ENCODE measurements around the gene TRIP13.
"Not testable (repeated sequence)": the region's sequence is repeated elsewhere in the genome, so short reads cannot be mapped to it uniquely, and the experiment has no call there.

Gene TRIP13

DNA sequence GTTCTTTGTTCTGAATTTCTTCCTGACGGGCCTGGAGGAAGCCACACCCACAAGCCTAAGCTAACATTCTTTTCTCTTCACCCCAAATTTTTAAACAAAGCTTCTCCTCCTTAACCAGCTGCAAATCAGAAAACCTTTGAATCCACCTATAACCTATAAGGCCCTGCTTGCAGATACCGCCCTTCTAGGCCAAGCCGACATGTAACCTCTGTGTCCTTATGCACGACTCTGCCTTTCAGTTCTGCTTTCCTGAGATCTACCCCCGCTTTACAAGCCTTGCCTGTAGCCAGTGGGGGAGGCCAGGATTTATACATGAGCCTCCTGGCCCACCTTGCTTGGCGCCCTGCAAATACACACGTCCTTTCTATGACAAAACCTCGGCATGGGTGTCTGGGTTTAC lies 19.4 kb upstream of the TRIP13 start:
- no peak for DNase-seq

DNA sequence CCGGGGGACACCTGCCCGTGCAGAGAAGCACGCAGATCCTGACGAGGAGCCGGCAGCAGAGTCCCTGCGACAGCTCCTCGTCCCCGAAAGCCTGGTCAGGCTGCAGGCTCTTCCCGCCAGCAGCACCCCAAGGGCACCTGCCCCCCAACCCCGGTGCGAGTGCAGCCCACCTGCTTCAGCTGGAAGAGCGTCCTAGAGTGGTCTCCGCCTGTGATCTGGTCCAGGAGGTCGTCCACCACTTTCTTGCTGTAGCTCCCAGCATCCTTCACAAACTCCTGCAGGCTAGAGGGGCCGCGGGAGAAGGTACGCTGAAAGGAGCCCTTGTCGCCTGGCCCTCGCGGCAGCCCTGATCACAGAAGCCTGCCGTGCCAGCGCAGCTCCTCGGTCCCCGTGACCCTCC lies 16.8 kb upstream of the TRIP13 start:
- DNase-seq = no peak

DNA sequence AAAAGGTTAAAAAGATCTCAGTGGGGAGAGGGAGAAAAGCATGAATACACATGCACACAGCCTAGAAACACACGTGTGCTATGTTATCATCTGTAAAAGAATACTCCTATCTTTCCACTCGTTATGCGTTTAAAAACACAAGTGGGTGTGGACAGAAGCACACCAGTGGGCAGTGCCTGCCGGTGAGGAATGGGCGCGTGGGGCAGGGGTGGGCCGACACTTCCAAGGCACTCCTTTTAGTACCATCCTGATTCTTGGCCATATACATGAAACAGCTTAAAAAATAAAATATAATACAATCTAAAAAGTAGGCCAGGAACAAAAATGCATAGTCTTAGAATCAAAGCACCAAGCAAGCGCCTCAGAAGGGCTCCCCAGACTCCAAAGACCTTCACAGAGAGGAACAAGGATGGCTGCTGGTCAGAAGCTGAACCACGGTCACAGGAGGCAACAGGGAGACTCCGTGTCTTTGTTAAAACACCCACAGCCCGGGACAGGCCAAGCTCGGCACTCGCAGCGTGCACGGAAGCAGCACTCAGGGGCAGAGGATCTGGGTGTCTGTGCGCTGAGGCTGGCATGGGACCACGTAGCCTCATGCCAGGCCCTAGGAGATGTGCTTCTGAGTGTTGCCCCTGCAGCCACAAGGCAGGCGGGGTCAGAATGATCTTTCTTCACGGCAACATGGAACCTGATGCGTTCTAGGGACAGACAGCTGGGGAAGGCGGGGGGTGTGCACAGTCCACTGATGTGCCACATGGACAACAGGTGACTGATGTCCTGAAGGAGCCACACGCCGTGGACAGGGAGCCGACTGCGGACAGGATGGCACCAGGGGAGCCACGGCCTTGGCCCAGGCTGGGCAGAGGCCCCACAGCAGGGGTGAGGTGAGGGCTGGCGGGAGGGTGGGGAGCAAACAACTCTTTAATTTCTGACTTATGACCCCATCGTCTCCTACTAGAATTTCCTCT lies 16.0 kb upstream of the TRIP13 start:
- no peak for DNase-seq

DNA sequence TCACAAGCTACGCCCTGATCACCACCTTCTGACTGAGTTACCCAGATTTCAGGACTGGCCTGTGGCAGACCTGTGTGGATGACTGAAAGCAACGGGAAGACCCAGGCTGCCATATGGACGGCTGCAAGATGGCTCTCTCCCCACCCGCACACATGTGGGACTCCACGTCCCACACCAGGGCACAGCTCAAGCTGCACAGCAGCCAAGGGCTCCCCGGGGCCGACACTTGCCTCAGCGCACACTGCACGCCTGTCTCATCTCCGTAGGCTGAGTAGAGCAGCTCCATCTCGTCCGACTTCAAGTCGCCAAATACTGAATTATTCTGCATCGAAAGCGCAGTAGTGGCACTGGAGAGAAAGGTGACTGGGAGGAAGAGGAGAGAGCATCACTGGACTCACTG lies 14.6 kb upstream of the TRIP13 start:
- DNase-seq = no peak

DNA sequence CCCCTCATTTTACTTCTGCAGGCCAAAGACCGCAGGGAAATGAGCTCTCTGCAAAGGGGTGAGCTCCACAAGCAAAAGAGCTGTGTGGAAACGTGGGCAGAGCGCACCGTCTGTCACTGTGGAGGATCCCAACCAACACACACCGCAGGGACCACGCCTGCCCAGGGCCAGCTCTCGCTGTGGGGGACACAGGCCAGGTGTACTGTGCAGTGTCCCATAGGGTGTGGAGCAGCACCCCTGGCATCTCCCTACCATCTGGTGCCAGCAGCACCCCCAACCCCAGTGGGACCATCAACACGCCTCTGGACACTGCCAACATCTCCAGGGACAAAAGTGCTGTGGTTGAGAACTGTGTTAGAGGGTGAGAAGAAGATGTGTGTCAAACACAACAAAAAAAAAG lies 14.0 kb upstream of the TRIP13 start:
- DNase-seq = not testable (repeated sequence)

DNA sequence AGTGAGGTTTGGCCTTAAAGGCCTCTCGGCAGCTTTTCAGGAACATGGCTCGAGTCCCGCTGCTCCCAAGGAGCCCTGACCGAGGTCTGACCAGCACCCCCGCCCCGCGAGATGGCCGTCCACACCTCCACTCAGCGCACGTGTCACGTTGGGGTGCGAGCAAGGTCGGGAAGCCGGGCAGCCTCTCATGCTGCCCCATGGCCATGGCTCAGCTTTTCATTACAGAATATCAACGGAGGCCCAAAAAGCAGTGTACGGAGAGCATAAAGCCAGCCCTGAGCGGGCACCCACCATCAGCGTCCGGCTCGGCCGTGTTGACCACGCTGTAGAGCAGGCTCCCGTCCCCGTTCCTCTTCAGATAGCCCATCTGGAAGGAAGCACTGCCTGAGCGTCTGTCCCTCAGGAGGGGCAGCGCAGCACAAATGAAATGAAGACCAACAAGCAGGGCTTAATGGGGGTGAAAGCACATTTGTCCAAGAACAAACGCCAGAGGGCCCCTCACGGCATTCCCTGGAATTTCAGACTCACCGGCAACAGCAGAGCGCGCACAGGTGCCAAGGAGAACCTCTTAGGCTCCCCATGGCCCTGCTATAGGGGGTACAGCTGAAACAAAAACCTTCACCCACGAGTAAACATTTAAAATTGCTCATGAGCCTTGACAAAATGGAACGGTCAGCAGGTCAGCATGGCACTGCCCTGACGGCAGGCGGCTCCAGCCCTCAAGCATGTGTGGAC lies 11.7 kb upstream of the TRIP13 start:
- no peak for DNase-seq

DNA sequence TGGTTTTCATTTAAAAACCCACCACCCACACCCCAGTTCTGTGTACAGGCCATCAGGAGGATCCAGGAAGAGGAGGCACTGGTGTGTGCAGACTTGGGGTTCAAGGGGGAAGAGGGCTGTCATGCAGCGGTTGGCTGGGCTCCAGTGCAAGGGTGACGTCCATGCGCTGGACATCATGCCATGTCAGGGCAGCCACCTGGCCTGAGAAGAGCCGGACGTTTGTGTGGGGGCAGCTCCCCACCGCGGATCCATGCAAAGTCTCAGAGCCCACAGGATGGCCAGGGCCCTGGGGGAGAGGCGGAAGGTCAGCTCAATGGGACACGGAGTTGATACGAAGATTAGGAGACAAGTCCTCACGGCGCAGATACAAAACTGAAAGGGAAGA lies 11.1 kb upstream of the TRIP13 start:
- no peak for DNase-seq

DNA sequence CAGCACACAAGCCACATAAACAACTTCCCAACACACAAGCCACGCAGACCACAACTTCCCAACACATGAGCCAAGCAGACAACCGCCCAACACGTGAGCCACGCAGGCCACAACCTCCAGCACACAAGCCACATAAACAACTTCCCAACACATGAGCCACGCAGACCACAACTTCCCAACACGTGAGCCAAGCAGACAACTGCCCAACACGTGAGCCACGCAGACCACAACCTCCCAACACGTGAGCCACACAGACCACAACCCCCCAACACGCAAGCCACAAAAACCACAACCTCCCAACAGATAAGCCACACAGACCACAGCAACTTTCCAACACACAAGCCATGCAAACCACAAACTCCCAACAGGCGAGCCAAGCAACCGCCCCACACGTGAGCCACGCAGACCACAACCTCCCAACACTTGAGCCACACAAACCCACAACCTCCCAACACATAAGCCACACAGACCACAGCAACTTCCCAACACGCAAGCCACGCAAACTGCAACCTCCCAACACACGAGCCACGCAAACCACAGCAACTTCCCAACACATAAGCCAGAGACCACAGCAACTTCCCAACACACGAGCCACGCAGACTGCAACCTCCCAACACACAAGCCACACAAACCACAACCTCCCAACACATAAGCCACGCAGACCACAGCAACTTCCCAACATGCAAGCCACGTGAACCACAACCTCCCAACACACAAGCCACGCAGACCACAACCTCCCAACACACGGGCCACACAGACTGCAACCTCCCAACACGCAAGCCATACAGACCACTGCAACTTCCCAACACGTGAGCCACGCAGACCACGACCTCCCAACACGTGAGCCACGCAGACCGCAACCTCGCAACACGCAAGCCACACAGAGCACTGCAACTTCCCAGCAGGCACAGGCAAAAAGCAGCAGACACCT lies 10.2 kb upstream of the TRIP13 start:
- no peak for DNase-seq

DNA sequence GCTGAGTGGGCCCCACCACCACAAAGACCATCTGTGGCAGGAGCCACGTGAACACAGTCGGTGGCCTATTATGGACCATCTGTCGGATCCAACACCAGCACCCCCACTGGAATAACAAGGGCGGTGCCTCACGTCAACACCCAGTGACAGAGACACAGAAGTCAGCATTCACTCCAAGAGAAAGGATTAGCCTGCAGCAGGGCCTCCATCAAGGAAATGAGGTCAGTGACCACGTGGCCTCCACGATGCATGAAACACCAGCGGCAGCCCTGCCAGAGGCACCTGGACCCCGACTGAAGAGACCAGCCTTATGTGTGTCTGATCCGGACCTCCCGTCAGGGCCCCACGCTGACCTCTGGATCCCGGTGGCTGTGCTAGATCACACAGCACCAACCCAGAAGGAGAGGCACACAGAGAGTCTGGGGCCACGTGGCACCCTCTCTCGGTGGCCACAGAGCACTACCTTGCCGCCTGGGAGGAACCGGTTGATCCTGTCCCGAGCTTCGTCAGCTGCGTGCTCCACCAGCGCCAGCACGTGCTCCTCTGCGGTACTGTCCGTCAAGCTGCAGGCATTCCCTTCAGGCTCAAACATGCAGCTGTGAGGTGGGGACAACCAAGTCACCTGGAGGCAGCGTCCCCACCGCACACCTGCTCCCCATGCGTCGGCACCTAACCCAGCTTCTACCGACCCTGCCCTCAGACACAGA lies 9.1 kb upstream of the TRIP13 start:
- no peak for DNase-seq

DNA sequence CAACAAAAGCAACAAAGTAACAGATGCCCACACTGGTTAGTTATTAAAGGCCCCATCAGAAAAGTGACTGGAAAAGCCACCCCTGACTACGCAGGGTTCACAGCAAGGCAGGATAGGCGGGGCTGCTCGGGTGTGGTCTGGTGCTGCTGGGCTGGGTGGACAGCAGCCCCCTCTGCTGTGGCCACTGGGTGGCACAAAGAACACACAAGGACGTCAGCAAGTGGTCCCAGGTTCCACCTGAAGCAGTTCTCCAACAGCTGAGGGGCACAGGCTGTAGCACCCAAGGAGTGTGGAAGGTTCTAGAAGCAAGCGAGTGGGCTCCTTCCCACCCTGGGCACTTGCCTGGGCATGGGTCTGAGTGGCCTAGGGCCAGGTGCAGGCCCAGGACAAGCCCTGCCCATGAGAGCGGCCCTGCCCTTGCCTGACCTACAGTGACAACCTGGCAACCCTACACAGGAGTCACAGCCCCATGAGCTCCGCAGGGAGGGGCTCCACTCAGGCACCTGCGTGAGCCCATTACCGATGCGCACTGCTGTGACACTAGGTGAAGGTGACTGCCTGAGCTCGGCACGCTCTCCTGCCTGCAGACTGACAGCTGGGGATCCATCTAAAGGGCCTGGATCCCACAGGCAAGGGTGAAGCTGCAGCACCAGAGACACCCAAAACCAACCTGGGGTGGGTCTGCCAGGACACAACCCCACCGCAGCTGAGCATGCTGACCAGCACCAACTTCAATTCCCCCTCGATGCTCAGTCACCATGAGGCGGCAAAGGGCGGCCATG lies 8.1 kb upstream of the TRIP13 start:
- DNase-seq = no peak

DNA sequence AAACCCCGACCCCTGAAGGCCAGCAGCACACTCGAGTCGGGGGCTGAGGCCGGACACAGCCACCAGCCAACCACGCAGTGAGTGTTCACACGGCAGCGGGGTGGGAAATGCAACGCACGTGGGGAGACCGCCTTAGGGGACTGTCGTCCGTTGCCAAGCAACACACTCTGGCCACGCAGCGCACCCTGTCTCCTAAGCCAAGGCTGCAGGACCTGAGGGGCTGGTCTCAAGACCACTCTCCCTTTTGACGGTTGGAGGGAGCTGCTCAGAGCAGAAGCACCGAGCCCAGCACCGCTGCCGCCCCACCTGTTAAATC lies 7.6 kb upstream of the TRIP13 start:
- DNase-seq = no peak

DNA sequence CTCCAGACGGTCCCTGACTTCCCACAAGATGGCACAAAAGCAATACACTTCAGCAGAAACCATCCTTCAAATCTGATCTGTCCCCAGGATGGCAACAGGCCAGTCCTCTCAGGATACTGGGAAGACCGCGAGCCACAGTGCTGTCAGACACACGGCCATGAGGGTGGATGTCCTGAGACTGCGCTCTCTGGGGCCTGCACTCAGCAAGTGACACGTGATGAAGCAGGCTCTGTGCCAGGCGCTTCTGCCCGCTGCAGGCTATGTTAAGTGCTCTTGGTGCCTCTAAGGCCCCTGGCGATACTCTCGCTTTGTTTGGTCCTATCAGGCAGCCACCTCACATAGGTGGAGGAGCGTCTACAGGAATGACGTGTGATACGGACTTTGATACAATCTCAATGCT lies 7.2 kb upstream of the TRIP13 start:
- peak; percentile 94 for DNase-seq

DNA sequence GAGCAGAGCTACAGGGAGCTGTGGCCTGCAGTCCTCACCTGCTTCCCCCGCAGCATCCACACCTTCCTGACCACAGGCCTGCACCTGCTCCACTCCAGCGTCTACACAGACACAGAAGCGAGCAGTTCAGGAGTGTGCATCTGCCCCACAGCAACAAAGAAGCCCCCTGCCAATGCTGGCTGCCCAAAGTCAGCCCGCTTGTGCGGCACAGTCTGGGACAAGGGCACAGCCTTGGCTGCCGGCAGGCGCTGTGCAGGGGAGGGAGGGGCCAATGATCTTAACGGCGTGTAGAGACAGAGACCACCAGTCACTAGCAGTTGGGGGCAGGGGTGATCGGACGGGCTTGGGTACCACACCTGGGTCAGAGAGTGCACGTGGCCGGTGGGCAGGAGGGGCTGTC lies 6.6 kb upstream of the TRIP13 start:
- DNase-seq = no peak

DNA sequence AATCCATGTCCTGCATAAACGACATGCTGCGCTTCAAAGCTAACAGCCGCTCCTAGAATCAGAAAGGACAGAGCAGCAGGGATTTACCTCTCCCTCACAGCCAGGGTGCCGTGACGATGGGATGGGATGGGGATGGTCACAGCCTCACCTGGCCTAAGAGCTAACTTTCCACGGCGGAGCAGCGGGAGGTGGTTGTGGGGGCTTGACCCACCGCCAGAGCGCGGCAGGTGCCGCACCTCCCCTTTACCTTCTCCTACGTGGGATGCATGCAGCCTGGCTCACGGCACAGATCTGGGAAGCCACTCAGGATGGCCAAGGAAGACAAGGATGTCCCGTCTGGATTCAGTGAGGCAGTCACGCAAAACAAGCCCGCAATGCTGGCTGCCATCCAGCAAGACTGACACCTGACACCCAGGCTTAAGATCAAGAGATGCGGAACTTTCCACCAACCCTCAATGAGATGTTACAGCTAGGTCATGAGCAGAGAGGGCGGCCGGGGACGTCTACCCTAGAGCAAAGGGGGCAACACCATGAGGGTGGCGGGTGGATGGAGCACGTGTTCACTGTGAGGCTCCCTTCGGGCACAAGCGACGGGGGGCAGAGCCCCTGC lies 5.9 kb upstream of the TRIP13 start:
- peak; percentile 17 for DNase-seq

DNA sequence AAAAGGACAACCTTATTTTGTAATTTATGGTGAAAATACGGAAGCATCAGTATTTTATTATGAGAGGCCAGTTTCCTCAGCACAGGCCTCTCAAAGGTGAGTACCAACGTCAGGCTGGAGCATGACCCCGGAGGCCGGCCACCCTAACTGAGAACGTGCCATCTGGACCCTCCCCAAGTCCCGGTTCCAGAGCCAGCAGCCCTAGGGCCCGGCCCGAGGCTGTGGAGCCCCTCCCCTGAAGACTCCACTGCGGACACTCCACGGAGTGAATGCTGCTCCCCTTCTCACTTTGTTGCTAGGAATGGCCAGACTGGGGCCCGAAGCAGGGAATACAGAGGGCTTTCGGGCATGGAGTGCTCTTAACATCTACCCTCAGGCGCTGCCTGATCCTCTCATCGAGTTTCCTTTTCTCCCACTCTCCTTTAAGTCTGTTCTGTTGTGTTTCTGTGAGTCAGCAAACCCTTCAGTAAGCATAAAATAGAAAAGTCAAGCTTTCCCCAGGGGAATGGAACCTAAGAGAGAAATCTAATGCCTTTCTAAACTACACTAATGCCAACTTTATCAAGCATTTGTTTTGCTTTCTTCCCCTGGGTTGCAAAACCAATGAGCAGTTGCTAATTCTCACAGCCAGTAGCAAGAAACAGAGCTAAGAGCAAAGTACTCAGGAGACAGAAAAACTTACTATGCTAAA lies 4.6 kb upstream of the TRIP13 start:
- DNase-seq = no peak

DNA sequence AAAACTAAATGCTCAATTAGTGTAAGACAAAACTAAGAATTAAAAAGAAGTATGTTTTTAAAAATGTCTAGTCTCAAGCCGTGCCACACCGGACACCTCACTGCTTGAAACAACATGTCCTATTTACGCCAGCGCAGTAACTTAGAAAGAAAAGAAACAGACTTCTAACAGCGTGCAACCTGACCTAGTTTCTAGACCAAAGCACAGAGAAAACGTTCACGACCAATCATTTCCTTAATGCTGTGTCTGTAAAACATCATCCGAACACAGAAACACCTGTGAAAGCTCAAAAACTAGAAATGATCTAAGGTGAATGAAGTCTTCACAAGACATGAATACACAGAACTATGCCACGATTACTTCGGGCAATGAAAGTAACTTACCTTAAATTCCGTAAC lies 4.0 kb upstream of the TRIP13 start:
- DNase-seq = no peak

DNA sequence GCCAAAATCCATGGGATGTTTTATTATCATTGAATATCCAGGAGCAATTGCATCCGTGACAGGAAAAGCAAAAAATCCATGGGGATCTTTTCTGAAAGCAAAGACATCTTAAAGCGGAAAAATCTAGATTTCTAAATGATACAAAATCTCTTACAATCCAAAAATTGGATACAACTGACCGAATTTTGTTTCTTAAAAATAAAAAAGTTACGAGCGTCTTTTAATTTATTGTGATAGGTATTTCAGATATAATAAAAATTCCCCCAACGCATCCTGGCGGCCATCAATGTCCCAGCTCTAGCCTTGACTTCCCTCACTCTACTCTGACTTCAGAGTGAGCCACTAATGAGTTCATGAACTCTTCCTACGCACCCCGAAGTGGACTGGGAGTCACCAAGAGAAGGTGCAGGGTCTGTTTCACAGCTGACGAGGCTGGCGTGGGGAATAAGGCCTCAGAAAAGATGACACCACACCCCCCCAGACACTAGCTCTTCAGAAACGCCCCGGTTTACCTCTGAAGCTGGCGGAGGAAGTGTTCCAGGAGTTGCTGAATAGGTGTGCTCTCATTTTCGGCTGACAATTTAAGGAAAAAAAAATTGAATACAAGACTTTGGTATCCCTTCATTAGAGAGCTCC lies 3.5 kb upstream of the TRIP13 start:
- DNase-seq = no peak

DNA sequence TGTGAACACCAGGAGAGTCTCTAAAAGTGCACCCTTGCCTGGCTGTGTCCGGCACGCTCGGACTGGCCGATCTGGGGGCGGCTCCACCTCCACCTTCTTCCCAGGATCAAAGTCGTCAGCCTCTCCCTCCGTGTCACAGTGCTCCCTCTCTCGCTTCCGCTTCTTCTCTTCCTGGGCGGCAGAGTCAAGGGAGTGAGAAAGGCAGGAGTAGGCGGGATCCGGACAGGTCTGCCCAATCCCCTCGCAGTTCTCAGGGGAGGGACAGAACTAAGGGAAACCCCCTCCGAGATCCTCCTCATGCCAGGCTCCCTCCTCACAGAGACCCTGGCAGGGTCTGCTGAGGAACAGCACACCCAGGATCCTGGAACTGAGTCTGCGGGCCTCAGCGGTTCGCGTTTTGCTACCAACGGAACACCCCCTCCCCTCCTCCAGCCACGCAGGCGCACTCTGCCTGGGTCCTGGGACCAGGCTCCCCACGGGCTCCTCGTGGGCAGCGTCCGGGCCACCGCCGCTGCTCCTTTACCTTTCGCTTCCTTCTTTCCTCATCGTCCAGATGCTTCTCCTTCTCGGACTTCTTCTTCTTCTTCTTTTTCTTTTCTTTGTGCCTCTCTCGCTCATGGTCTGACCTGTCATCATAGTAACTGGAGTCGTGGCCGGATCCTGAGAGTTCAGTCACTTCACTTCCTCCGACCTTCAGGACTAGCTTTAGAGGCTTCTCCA lies 1.4 kb upstream of the TRIP13 start:
- no peak for DNase-seq

DNA sequence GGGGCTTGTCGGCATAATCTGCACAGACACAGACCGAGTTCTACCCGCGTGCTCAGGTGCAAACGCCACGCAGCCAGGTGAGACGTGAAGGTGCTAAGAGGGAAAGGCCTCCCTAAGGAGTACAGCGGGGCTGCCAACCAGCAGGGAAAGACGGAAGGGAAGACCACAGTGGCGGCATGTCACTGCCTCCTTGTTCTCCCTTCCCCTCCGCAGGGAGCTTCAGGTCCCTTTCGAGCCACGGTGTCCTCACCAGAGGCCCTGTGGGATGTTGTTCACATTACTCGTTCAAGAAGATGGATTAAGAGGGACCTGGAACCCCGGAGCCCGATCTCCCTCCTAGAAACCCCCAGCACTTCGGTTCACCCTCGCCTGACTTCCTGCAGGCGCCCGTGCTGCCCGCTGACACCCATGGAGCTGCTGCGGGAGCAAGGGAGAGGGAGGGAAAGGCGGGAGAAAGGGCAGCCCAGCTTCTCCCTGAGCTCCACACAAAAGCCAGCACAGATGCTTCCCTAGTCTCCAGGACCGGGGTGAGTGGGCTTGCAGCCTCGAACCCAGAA lies 769 bp upstream of the TRIP13 start:
- no peak for DNase-seq

Data from NCI-H2029 (cell line).